Measurements from ENCODE around the gene TAPT1.

TAPT1 gene

DNA sequence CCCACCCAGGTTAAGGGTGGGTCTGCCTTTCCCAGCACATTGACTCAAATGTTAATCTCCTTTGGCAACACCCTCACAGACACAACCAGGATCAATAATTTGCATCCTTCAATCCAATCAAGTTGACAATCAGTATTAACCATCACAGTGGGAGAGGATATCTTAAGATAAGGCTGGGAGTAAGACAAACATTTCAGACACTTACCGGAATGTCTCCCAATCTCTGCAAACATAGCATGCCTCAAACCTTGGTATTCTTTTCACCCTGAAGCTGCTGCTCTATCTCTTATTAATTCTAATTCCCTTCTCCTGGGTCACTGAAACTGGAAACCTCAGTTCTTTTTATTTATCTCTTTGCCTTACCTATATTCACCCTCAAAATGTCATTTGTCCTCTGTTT lies 19.0 kb upstream of the TAPT1 start:
- no peak for DNase-seq

DNA sequence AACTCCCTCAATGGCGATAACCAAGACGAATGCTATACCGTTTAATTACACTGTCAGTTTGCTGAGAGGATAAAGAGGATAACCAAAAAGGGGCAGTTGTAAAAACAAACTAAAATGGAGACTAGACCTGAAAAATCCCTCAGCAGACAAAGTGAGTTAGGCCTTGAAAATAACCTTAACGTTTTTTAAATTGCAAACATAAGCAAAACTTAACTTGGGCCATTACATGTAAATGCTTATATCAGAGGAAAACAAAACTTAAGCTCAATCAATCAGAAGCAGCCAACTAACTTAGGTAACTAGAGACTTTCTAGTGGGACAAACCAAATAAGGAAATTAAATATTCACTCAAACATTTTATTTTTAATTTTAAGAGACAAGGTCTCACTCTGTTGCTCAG lies 17.0 kb upstream of the TAPT1 start:
- no peak for DNase-seq

DNA sequence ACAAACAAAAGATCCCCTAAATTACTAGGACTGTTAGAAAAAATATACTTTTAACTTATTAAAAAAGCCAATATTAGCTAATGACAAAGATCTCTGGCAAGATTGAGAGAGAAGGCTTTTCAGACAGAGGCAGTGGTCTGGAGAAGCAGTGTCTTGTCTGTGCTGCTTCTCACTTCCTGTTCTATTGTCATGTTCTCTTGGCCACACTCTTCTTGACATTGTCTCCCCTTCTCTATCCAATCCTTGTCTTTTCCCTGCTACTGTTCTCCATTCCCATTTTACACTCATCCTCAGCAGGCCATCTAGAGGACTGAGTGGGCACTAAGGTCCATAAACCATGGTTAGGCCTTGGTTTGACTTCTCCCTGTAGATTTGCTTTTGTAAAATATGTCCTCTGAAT lies 14.0 kb upstream of the TAPT1 start:
- DNase-seq = no peak

DNA sequence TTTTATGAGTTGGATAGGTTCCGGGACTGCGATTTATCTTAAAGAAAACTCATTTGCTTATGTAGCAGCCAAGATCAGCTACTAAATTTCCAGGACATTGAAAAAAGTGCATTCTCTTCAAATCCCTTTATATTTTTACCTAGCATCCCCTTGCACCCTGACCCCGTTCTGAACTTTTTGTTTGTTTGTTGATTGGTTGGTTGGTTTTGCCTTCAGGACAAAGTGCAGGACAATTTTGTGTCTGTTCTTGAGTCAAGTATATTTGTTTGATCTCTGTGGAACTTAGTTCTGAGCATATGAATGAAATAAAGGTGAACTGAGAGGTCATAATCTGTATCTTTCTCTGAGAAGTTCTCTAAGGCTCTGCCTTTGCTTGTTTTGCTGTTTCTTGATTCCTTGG lies 12.8 kb upstream of the TAPT1 start:
- DNase-seq = no peak

DNA sequence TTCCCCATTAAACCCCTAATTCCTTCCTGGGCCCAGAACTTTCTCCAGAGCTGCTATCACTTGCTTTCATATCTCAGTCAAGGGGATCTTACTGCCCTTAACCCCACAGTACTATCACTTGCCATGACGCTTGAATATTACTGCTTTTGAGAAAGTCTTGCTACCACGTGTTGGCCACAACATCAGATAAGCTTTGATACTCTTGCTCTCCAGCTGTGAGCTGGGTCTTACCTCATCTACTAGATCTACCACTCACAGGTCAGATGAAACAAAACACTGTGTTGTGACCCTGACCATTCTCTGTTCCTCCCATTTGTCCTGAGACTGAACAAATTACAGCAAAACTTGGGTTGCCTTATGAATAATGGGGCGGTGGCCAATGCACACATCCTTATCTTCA lies 12.1 kb upstream of the TAPT1 start:
- no peak for DNase-seq

DNA sequence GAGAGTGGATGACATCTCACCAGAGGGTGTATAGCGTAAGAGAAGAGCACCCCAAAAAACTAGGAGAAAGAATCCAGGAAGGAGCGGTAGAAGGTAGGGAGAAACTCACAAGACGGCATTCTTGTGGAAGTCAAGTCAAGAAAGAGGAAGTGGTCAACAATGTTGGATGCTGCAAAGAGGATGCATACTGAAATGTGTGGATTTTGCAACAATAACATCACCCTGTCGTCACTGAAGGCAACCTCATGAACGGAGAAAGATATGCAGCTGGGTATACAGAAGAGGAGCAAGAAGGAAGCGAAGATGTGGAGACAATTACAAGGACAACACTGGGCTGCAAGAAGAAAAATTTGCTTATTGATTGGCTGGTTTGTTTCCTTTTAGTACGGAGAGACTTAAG lies 11.4 kb upstream of the TAPT1 start:
- DNase-seq = no peak

DNA sequence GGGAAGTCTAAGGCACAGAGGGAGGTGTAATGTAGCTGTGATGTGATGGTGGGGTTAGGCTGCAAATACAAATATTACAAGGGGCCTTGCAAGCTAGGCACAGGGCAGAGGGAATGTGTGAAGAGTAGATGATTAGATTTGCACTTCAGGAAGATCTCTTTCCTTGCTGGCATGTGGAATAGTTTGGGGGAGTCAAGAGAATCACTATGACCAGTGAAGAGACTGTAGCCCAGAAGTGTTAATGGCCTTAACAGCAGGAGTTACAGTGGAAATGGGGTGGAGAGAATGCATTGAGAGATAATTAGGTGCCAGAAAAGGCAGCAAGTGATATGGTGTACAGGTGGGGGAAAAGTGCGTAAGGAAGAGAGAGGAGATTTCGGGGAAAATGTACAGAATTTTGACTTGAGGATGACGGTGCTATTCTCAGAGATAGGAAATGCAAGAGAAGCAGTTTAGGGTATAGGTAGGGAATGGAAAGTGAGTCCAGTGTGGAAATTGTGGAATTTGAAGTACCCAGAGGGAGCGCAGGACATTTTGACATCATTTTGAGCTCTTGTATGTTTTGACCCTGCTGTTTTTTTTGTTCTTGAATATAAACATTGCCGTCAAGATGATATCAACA lies 10.2 kb upstream of the TAPT1 start:
- DNase-seq = no peak

DNA sequence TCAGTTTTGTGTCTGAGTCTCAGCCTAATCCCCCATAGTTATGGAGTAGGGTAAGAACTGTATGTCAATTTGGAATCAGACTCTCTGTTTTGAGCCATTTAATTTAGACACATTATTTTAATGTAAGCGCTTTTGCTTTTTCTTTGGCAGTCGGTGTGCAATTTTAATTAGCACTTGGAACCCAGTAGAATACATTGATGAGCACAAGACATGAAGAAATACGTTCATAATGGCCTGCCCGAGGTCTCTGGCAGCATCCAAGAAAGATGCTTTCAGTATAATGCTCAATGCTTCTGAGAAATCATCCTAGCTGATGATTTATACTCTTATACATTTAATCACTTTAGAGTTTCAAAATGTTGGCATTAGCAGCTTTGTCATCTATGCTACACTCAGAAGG lies 8.9 kb upstream of the TAPT1 start:
- no peak for DNase-seq

DNA sequence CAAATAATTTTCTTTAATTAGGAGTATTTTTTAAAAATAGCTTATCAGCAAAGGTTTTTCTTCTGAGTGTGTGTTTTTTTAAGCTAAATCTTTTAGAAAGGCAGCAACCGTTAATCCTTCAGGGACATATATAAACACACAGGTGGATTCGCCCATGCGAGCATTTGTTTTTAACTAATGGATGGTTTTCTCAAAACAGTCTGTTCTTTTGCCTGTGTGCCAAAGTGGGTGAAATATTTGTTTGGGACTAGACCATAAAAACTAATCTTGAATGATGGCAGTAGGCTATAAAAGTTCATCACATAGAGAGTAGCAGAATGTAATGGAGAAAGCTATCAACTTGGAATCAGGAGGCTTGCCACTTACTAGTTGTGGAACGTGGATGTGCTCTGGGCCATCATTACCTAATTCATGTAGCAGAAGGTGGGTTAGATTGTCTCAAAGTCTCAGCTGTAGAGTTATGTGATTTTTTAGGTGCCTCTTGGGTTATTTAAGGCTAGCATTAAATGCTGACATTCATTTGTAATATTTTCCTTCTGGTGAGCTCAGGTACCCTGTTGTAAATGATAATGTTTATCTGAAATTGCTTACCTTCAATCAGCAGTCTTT lies 7.4 kb upstream of the TAPT1 start:
- no peak for DNase-seq

DNA sequence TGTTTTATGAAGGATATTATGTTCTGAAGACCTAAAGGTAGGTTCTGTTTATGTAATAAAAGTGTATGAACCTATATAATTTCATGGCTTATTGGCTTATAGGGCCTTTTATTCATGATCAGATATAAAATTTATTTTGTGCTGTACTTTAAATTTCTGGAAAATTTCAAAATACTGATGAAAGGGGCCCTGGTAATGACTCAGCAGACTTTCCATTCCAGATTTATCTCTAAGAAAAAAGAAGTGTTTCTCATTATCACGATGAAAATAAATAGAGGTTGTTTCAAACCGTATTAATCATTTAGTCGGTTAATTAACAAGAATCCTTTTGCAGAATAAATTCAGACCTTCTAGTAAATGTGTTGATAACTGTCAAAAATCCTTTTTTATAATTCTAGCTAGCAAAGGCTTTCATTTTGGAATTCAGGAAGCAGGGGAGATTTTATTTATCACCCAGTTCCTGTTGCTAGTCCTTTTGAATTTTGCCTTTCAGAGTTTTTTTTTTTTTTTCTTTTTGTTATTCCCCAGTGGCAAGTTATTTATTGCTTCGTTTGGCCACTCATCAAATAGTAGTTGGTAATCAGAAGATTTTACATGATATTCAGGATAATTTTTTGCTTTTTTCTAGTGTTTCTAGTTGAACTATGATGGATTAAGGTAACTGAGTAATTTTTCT lies 5.4 kb upstream of the TAPT1 start:
- no peak for DNase-seq

DNA sequence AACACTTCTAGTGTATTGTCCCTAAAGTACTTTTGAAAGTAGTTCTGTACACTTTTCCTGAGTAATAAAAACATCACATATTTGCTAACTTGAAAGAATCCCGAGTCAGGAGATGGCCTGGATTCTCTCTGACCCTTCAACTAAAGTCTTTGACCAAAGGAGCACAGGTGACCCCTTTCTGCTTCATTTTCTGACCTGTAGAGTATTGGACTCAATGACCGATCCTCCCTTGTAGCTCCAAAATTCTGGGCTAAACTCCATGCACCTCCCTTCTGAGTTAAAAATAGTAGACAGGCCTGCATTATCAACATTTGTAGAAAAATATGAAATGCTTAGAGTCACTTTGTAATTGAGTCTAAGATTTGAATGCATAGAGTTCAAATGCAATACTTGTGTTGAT lies 4.0 kb upstream of the TAPT1 start:
- no peak for DNase-seq

DNA sequence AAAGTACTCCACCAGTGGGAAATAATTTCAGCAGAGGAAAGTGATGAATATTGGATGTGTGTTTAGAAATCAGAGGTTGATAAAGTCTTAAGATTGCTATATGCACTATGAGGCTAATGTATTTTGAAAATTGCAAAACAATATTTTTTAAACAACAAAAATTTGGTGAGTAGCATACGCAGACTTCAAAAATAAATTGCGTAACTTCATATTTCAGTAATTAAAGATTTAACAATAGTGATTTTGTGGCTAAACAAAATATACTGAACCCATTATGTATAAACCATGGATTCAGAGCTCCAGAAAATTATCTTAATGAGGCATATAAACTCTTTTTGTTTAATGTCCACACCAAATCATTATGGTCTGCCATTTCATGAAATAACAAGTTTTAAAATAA lies 3.3 kb upstream of the TAPT1 start:
- no peak for DNase-seq

DNA sequence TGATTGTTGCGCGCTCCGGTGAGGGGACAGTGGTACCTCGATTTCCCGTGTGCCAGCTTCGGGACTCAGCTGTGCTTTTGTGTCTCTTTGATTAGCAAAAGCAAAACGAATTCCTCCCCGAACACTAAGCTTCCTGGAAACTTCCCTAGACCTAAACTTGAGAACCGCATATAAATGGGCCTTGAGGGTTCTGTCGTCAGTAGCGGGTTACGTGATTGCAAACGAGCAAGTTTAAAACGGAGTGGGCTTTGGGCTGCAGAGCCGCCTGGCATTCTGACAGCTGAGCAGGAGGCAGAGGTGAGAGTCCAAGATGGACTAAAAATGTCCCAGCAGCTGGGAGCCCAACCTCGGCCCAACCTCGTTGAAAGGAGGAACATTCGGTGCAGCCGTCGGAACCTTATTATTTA lies 1.2 kb upstream of the TAPT1 start:
- no peak for DNase-seq

DNA sequence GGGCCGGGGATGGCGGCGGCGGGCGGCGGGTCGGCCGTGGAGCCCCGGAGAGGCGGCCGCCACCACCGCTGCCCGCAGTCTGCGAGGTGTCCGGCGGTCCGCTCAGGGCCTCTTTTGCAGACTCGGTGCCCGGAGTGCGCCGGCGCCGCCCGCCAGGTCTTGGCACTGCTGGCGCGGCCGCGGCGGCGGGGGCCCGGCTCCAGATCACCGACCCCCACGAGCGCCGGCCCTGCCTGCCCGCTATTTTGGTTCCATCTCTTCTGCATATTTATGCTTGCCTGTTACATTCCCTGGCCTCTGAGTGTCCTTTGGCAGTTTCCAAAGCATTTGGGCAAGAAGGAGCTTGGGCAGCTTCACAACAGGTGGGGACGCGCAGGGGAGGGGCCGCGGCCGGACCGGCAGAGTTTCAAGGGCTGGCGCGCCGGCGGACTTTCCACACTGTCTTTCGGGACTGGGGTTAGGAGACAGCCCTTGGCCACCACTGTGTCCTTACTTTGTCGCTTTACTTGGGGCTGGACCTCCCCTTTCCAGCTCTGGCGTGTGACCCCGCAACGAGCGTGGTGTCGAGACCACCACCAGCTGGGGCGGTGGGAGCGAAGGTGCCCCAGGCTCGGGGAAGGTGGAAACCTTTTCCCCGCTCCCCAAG lies 668 bp upstream of the TAPT1 start:
- no peak for DNase-seq

DNA sequence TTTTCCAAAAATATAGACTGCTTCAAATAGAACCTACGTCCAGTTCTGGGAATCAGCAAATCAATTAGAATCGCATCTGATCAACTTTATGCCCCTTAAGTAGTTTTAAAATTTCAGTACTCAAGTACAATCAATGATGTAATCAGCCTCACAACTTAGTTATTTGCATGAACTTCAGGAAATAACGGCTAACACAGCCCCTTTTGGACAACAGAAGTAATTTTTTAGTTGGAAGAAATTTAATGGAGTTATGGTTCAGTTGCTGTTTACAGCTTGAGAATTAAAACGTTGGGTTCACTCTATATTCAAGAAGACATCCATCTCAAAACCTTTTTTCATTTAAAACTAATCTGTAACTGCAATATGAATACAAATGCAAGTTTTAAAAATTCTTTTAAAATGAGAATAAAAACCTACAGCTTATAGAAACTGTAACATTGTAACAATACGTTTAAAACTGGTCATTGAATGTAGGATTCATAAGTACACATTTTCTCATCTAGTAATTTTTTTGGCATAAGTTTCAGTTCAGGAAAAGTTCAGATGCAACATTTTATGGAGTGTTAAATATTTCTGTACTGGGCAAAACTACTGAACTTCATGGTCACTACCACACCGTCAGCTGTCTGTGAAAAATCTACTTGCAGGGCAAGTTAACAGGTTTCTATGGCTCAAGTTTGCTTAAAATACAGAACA lies 956 bp downstream of the TAPT1 start:
- DNase-seq = no peak

DNA sequence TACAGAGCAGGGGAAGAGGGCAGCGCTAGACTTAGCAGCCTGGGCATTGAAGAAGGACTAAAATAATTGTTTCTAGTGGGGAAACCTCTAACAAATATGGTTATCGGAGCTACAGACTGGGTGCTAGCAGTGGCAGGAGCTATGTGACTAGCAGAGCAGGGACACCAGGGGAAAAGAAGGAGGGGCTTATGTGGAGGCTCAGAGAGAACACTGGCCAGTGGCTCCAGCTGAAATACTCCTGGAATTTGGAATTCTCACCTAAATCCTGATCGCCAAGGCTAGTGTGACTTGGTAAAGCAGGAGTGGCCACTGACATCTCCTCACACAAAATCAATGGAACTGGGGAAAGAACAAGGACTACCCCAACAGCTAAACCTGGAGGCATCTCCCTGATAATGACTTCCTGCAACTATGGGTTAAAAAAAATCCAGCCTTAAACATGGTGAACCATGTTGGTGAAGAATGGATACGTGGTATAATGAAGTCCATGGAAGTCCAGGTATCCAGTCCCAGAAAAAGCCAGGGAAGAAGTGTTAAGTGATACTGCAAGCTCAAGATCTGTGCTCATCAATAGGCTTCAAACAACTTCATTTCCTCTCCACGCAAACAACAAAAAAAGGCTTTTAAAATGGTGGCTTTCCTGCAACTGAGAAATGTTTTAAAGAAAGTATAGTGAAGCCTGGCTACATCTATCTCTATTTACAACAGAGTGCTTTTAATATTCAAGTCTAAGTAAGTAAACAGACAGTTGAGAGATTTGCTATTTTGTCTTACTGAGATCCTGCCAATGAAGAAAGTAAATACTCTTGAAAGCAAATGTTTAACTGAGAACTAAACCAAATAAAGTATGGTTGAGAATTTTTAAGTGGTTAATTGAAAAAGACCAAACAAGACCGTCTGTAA lies 1.8 kb downstream of the TAPT1 start:
- DNase-seq = no peak

DNA sequence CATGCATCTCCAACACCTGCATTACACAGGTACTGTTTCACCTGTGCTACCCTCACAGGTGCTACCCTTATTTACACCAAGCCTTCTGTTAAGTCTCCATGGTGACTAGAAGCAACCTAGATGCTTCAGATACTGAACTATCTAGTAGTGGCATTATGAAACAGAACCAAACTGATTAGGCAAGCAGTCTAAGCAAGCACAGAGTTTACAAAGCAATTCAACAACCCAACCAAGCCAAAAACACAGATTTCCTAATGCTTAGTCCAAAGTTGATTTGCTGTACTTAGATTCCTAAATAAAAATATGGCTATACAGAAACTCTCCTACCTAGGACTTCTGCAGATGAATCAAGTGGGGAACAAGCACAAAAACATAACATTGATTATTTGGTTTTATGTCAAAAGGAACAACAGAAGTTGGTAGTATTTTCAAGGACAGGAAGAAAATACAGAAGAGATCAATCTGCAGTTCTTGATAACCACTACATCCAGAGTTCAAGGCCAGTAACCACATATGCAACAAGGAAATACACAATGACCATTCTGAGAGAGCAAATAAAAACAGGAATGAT lies 3.2 kb downstream of the TAPT1 start:
- peak; percentile 23 for DNase-seq

DNA sequence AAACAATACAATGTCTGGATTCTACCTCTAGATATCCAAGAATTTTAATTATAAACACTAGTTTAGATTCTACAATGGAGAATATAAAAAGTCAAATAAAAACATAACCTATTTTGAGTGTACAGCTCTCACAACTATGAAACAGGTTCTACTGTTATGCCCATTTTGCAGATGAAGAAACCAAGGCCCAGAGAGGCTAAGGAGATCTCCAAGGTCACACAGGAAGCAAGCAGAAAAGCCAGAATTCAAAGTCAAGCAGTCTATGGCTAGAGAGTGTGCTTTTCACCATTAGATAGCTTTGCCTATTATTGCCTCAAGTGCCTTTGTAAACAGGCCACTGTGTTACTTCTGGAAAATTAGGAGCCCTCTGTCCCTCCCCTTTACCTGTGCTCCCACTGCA lies 7.3 kb downstream of the TAPT1 start:
- no peak for DNase-seq

DNA sequence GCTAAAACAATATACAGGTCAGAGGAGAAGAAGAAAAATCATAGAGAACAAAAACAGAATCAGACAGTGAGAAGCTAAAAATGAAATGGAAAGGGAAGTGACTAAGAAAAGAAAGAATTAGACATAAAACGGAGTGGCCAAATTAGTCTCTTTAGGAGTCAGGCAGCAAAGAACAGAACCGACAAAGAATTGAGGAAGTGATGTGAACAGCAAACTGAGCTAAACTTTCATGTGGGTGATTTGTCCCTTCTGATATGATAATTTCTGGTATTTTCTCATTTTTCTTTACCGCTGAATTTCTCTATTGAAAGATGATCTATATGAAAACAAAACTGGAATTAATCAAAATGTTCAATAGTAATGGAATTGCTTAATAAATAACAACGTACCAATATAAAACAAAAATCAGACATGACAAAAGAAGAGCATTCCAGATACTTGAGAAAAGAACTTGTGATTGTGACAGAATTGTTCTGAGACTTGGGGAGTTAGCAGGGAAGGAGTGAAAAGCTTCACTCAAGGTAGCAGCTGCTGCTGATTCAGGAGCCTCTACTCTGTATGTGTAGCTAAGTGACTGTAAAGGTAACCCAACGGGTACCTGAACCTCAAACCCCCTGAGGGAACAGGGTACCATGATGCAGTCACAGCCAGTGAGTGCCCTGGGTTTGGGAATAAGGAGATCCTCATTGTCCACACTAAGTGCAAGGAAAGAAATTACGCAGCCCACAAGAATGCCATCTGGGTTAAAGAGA lies 8.8 kb downstream of the TAPT1 start:
- DNase-seq = no peak

DNA sequence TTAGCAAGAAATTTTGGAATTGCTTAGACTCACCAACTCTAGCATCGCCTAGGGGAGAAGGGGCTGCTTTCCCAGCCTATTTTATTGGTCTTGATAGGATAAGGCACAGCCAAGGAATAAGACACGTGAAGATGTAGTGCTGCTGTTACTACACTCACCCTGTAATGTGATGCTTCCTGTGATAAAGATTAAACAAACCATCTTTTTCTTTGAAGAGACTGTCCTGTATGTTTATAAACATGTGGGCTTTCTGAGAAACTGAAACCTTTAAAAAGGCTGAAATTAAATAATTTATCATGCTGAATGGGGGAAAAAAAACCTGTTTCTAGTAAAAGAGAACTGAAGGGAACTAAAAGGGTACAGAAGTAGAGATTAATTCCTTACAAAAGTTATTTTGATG lies 13.2 kb downstream of the TAPT1 start:
- DNase-seq = no peak

DNA sequence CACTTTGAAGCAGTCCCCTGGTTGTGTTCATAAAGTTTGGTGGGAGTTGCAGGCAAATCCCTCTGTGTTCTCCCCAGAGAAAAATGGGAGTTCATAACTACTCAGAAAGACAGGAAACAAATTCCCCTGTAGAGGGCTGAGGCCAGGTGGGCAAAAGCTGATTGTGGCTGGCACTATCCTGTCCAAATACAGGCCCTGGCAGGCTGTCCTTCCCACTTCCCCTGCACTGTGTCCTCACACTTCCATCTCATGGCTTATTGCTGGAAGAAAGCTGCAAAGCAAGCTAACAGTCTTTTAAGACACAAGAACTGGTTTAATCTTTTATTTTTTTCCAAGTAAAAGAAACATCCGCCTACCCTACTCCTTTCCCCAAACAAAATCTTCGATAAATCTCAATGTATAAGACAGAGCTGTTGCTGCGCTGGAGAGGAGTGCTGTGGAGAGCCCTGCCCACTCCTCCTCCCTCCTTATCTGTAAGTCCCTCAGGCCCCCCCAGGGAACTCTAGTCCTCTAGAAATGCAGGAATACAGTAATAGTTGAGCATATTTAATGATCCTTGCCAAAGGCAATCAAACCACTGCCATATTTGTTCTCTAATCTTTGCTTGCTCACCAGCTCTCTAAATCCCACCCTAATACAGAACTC lies 14.0 kb downstream of the TAPT1 start:
- DNase-seq = no peak

Measured in NCI-H2029 (cell line).